ENCODE results near the gene MME.

GRCh38 chr3:155086051-155086450 lies 5.9 kb downstream of the MME start:
- TF ChIP-seq CTCF (conservative IDR thresholded peaks at IDR 0.05) = no peak
- no peak for TF ChIP-seq ZFX (IDR thresholded peaks at IDR 0.05)

Measured in C4-2B (cell line).